ENCODE results near the gene ACOT8. TPM values are rescaled to one million over a fixed set of nuclear protein-coding genes. Genes with fewer than 3 reads are reported as not detected.

ACOT8 gene
- total and polyA plus RNA-seq, 2 donors (not counting 3 experiments of a cell fraction or from before 2014, with no cell fraction given): 15.5 to 50.9 TPM

DNA sequence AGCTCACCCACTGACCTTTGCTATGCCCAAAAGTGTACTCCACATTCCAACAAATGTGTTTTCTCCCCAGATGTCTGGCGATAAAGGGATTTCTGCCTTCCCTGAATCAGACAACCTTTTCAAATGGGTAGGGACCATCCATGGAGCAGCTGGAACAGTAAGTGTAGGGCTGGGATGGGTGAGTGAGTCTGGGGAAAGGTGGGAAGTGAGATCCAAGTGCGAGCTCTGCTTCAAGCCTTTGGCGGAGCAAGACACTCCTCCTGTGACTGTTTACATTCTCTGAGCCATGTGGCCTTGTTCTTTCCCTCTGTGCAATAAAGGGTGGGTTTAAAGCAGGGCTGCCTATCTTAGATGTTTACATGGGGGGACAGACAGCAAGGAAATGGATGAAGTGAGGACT is 42.9 kb downstream of the ACOT8 start:
- dilution Hi-C loops (cut with MboI; ENCODE audit: extremely low pct_ligation_motif_present, low sequenced_read_pairs): no loop called here
- no peak overlapping the region for H3K4me3 ChIP-seq (replicated peaks in 1 of 3; ENCODE audit: insufficient read depth in 1 of 3, low read depth in 1 of 3, low read length in 3 of 3)
- FAIRE-seq: no peak

More for the DNA sequence above, 42.9 kb downstream of the ACOT8 start:
- Histone ChIP-seq H3K9me1 (replicated peaks; ENCODE audit: control insufficient read depth, extremely low read depth, insufficient read depth, low read length) (no peaks in the 10 kb centered on the region), H3K27me3 (ENCODE audit: control insufficient read depth in 2 of 2, insufficient read depth in 2 of 2, low read length in 2 of 2) (no peaks in the 10 kb centered on the region), H3K27ac (ENCODE audit: insufficient read depth, low read depth, low read length) (no peak overlapping the region), H3K9ac (replicated peaks; ENCODE audit: extremely low read depth, insufficient read depth, low read length) (no peak overlapping the region), H3K79me2 (ENCODE audit: control insufficient read depth, insufficient read depth, low read length) (peaks cover 25% of the 10 kb centered on the region), H2AFZ (ENCODE audit: low read depth, low read length) (no peak overlapping the region), H3K4me1 (ENCODE audit: control insufficient read depth, extremely low read depth, insufficient read depth, low read length) (peaks cover 17% of the 10 kb centered on the region), H3K9me3 (replicated peaks; ENCODE audit: control insufficient read depth, insufficient read depth, low read length) (no peaks in the 10 kb centered on the region), H3K36me3 (ENCODE audit: control insufficient read depth in 2 of 2, extremely low read depth in 1 of 2, insufficient read depth in 2 of 2, low read length in 2 of 2) (peaks cover 0 to 6% of the 10 kb centered on the region in 2 experiments), H3K4me2 (ENCODE audit: insufficient read depth, low read length) (peak overlapping the region; percentile 37), H4K20me1 (replicated peaks; ENCODE audit: control insufficient read depth, extremely low read depth, insufficient read depth, low read length) (no peaks in the 10 kb centered on the region)
- intact Hi-C loops (cut with micrococcal nuclease): loop anchor here (10.0 kb wide), 2 partner anchors 270 to 550 kb away; partner anchors contain the start of gene NCOA5
- TF ChIP-seq JUN (IDR thresholded peaks at IDR 0.05; ENCODE audit: borderline replicate concordance, insufficient read depth, insufficient read length, low read depth) (no peak), CTCF (IDR thresholded peaks at IDR 0.05; ENCODE audit: extremely low read depth in 1 of 2, insufficient read depth in 1 of 2, low read depth in 1 of 2, low read length in 2 of 2) (no peak), GATA2 (IDR thresholded peaks at IDR 0.05; ENCODE audit: insufficient read depth, insufficient read length, low read depth, low read length) (no peak)
- ChIA-PET POLR2A (no interaction called here), CTCF (interaction anchor here (1.0 to 2.9 kb wide), 5 partner anchors 8 to 156 kb away, joined by 3 to 12 read pairs (median 5); no protein-coding TSS in a partner anchor)
- no TSS peak for BruUV-seq (replicated peaks)
- no peak for DNase-seq (ENCODE audit: low read depth, low spot score)
